GM23248 (cell line): ENCODE data around the gene CCDC158.

Source experiments
- EZH2 ChIP-seq: fragments of 200-600 bp; sonication (generic); IDR thresholded peaks from 2 replicates; pipeline ENCODE4 v1.6.1; 2018; ENCODE audit warnings: antibody characterized with exemption, mild to moderate bottlenecking; ENCODE audit not compliant: insufficient read depth, poor library complexity, severe bottlenecking
- EZH2phosphoT487 ChIP-seq: fragments of 200-600 bp; sonication (generic); IDR thresholded peaks from 2 replicates; pipeline ENCODE4 v1.6.1; 2018; ENCODE audit warnings: antibody characterized with exemption, moderate library complexity, mild to moderate bottlenecking, low read depth; ENCODE audit not compliant: insufficient read depth

DNA sequence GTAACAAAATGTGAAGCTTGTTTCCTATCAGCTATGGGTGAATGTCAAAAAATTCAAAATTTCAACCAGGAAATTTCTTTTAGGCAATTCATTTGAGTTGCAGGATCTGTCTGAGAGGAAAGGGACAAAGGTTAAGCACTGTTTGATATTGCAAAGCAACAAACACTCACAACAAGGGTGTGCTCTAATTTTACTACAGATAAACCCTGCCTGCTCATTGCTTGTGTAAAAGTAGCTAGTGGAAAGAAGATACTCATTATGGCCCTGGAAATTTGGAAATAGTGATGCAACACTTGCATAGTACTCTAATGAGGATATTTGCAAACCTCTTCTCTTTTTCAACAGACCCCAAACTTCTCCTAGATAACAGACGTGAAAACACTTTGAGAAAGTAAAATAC lies 142.4 kb downstream of the CCDC158 start:
- TF ChIP-seq EZH2phosphoT487 (no peak), EZH2 (no peak)
